Brain microvascular endothelial cell (primary cell): ENCODE results near the gene STARD3.

ENCODE experiments used
- DNase-seq: peaks from one replicate; pipeline ENCODE4 v3.0.0-alpha.2; 2020
- H3K27ac ChIP-seq: fragments of 250-450 bp; sonication (Bioruptor Pico); 2 replicates; pipeline ENCODE4 v1.5.1; 2020; ENCODE audit warnings: mild to moderate bottlenecking, moderate library complexity
- H3K27me3 ChIP-seq: fragments of 250-450 bp; sonication (Bioruptor Pico); replicated peaks from 2 replicates; pipeline ENCODE4 v1.5.1; 2020; ENCODE audit warnings: mild to moderate bottlenecking
- H3K36me3 ChIP-seq: fragments of 250-450 bp; sonication (Bioruptor Pico); replicated peaks from 2 replicates; pipeline ENCODE4 v1.5.1; 2020; ENCODE audit warnings: mild to moderate bottlenecking
- H3K4me3 ChIP-seq: 2 replicates; pipeline ENCODE4 v1.5.1; 2011; ENCODE audit warnings: low read depth, mild to moderate bottlenecking, control low read depth, low read length, moderate library complexity
- CTCF ChIP-seq: IDR thresholded peaks from 2 replicates; pipeline ENCODE4 v1.5.1; 2011; ENCODE audit warnings: low read depth, mild to moderate bottlenecking, moderate library complexity, low read length, control low read depth, inconsistent platforms; ENCODE audit errors: missing control alignments
- in situ Hi-C: cut with HindIII; loops from 2 replicates; pipeline ENCODE4 v1.10.0; 2017; ENCODE audit warnings: low sequenced_read_pairs, low pct_ligation_motif_present

The STARD3 gene

GRCh38 chr17:39595928-39596510 lies 40.9 kb upstream of the STARD3 start:
- Histone ChIP-seq H3K27ac (no peak overlapping the region), H3K4me3 (no peak overlapping the region), H3K36me3 (no peaks in the 10 kb centered on the region), H3K27me3 (peaks cover 68% of the 10 kb centered on the region)
- DNase-seq: no peak
- no peak for TF ChIP-seq CTCF
- in situ Hi-C loops: no loop called here

GRCh38 chr17:39596543-39597267 lies 40.2 kb upstream of the STARD3 start:
- DNase-seq: no peak
- no peak for TF ChIP-seq CTCF
- in situ Hi-C loops: no loop called here
- Histone ChIP-seq H3K36me3 (no peaks in the 10 kb centered on the region), H3K4me3 (no peak overlapping the region), H3K27me3 (peaks cover 75% of the 10 kb centered on the region), H3K27ac (no peak overlapping the region)

DNA sequence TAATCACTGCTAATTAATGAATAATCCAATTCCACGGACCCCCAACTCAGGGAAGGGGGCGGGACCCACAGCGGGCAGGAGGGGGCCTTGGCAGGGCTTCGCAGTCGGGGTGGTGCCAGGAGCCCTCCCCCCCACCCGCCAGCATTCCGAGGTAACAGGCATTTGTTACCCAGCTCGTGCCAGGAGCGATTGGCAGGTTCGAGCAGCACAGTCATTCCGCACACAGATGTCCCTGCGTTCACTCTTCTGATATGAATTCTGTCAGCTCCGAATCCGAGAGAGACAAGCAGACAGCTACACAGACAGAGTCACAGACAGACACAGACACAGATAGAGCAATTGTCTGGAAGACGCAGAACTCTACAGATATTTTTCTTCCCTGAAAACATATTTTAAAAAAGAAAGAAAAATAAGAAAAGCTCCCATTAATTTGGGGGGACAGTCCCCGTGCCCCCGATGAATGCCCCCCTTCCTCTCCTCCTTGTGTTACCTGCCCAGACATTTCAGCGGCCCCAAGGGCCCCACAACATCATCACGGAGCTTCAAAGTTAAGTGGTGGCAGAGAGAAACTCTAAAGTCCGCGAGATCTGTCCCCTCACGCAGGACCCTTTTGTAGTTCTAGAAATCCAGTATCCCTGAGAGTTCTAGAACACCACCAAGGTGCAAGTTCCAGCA lies 39.4 kb upstream of the STARD3 start:
- Histone ChIP-seq H3K36me3 (no peaks in the 10 kb centered on the region), H3K27me3 (peaks cover 83% of the 10 kb centered on the region), H3K27ac (no peak overlapping the region), H3K4me3 (no peak overlapping the region)
- TF ChIP-seq CTCF: no peak
- in situ Hi-C loops: no loop called here
- no peak for DNase-seq

DNA sequence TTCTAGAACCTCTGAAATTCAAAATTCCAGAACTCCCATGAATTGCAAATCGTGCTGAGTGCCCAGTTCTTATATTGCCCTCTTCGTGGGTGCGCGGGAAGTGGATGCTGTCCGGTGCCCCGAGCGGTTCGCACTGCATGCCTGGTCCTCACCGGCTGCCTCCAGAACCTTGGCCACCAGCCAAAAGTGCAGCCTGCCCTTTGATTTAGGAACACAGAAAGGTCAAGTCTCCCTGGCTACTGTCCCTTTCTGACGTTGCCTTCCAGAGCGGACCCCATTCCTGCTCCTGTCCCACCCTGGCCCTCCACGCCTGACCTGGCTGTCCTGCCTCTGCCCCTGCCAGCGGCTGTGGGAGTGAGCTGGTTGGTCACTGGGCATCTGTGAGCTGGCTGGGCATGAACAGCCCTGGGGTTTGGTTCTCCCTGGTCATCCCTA lies 38.9 kb upstream of the STARD3 start:
- Histone ChIP-seq H3K27ac (no peak overlapping the region), H3K4me3 (no peak overlapping the region), H3K27me3 (peaks cover 87% of the 10 kb centered on the region), H3K36me3 (no peaks in the 10 kb centered on the region)
- in situ Hi-C loops: no loop called here
- no peak for DNase-seq
- no peak for TF ChIP-seq CTCF

DNA sequence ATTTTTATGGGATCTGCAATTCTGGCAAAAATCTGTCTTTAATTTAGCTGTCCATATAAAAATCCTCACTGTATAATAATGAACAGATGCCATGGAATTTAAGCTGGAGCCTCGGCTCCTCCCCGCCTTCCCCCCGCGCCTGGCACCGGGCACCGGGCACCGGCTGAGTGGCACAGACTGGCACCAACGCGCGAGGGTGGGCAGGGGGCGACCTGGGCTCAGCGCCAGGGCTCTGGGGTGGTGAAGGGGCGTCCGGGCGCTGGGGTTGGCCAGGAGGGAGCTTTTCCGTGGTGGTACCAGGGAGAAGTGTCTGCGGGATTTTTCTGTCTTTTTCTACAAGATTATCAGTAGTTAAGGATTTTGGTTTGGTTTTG lies 38.3 kb upstream of the STARD3 start:
- H3K27me3 ChIP-seq: peaks cover 91% of the 10 kb centered on the region
- no peak overlapping the region for H3K4me3 ChIP-seq
- in situ Hi-C loops: no loop called here

More for the DNA sequence above, 38.3 kb upstream of the STARD3 start:
- TF ChIP-seq CTCF: no peak
- no peak for DNase-seq
- H3K36me3 ChIP-seq: no peaks in the 10 kb centered on the region
- no peak overlapping the region for H3K27ac ChIP-seq
